ENCODE data around the gene KRTAP1-5. TPM values are rescaled to one million over a fixed set of nuclear protein-coding genes. Genes with fewer than 3 reads are reported as not detected.

Gene KRTAP1-5
- total RNA-seq, 1 donor from 2014 or later = not detected

- POLR2A ChIA-PET = no interaction called here
- Mint-ChIP-seq H3K4me3 (no peak overlapping the region), H3K9me3 (no peaks in the 10 kb centered on the region), H3K36me3 (ENCODE audit: low read depth) (no peaks in the 10 kb centered on the region), H3K4me1 (no peaks in the 10 kb centered on the region), H3K27ac (no peak overlapping the region), H3K27me3 (peaks cover 34% of the 10 kb centered on the region)
- no peak for DNase-seq
- intact Hi-C loops (cut with micrococcal nuclease) = no loop called here
- TF ChIP-seq CTCF (IDR thresholded peaks at IDR 0.05) = no peak
- CTCF ChIA-PET = no interaction called here
- ATAC-seq (ENCODE audit: low read depth) = no peak
Measured at GRCh38 chr17:40992666-40993065, 34.3 kb downstream of the KRTAP1-5 start.

GRCh38 chr17:40986920-40987319, 40.1 kb downstream of the KRTAP1-5 start:
- peaks cover 14% of the 10 kb centered on the region for H3K27me3 Mint-ChIP-seq
- H3K4me3 Mint-ChIP-seq = no peak overlapping the region
- intact Hi-C loops (cut with micrococcal nuclease) = no loop called here
- no peaks in the 10 kb centered on the region for H3K36me3 Mint-ChIP-seq (ENCODE audit: low read depth)
- ChIA-PET POLR2A (no interaction called here), CTCF (no interaction called here)
- H3K9me3 Mint-ChIP-seq = no peaks in the 10 kb centered on the region
- ATAC-seq (ENCODE audit: low read depth) (no peak), DNase-seq (no peak)
- TF ChIP-seq CTCF (IDR thresholded peaks at IDR 0.05) = no peak
- H3K4me1 Mint-ChIP-seq = no peaks in the 10 kb centered on the region
- no peak overlapping the region for H3K27ac Mint-ChIP-seq

- TF ChIP-seq CTCF (IDR thresholded peaks at IDR 0.05) = no peak
- intact Hi-C loops (cut with micrococcal nuclease) = no loop called here
- CTCF ChIA-PET = no interaction called here
- no peak within 1 kb of the TSS for H3K4me3 Mint-ChIP-seq
- POLR2A ChIA-PET = interaction anchor here (0.7 kb wide), 1 partner anchor 582 kb away, joined by 3 read pairs; no protein-coding TSS in a partner anchor
- DNase-seq (no peak), ATAC-seq (ENCODE audit: low read depth) (no peak)
- H3K36me3 Mint-ChIP-seq (ENCODE audit: low read depth) = no peaks in the 10 kb centered on the region
- H3K27ac Mint-ChIP-seq = no peak within 1 kb of the TSS
- no peaks in the 10 kb centered on the region for H3K4me1 Mint-ChIP-seq
- H3K27me3 Mint-ChIP-seq = peaks cover 14% of the 10 kb centered on the region
- no peaks in the 10 kb centered on the region for H3K9me3 Mint-ChIP-seq
Measured at GRCh38 chr17:40984226-40984625, 42.8 kb downstream of the KRTAP1-5 start, which contains the start of gene KRT40. Gene KRT40, minus strand, starts transcription at chr17:40984326. Its CDS starts 53 bp downstream, at chr17:40984273.

GRCh38 chr17:40981115-40981514, 45.9 kb downstream of the KRTAP1-5 start:
- Mint-ChIP-seq H3K4me1 (no peaks in the 10 kb centered on the region), H3K27me3 (peaks cover 26% of the 10 kb centered on the region), H3K27ac (no peak overlapping the region), H3K36me3 (ENCODE audit: low read depth) (no peaks in the 10 kb centered on the region), H3K9me3 (no peaks in the 10 kb centered on the region), H3K4me3 (no peak overlapping the region)
- TF ChIP-seq CTCF (IDR thresholded peaks at IDR 0.05) = no peak
- DNase-seq (no peak), ATAC-seq (ENCODE audit: low read depth) (no peak)
- POLR2A ChIA-PET = interaction anchor here (0.5 kb wide), 1 partner anchor 320 kb away, joined by 3 read pairs; no protein-coding TSS in a partner anchor
- intact Hi-C loops (cut with micrococcal nuclease) = no loop called here
- CTCF ChIA-PET = no interaction called here

- Mint-ChIP-seq H3K4me1 (no peaks in the 10 kb centered on the region), H3K36me3 (ENCODE audit: low read depth) (no peaks in the 10 kb centered on the region), H3K4me3 (no peak overlapping the region), H3K27me3 (peaks cover 26% of the 10 kb centered on the region), H3K27ac (no peak overlapping the region), H3K9me3 (no peaks in the 10 kb centered on the region)
- intact Hi-C loops (cut with micrococcal nuclease) = no loop called here
- DNase-seq (no peak), ATAC-seq (ENCODE audit: low read depth) (no peak)
- ChIA-PET POLR2A (interaction anchor here (0.5 kb wide), 1 partner anchor 321 kb away, joined by 3 read pairs; no protein-coding TSS in a partner anchor), CTCF (no interaction called here)
- no peak for TF ChIP-seq CTCF (IDR thresholded peaks at IDR 0.05)
Measured at GRCh38 chr17:40980596-40980995, 46.4 kb downstream of the KRTAP1-5 start.
